Neuronal stem cell (in vitro differentiated cells): ENCODE results near the gene PSD2.

Source experiments
- DNase-seq: peaks from one replicate; pipeline ENCODE4 v3.0.0-alpha.2; 2013; ENCODE audit warnings: low spot score
- H2AFZ ChIP-seq: one replicate; pipeline ENCODE4 v1.6.1; 2013; ENCODE audit warnings: mild to moderate bottlenecking, low read length, inconsistent platforms
- H2AK5ac ChIP-seq: 2 replicates; pipeline ENCODE4 v1.6.1; 2013; ENCODE audit warnings: low read depth, mild to moderate bottlenecking, inconsistent platforms, low read length, moderate library complexity, mixed read lengths
- H2BK120ac ChIP-seq: 2 replicates; pipeline ENCODE4 v1.6.1; 2013; ENCODE audit warnings: low read depth, mild to moderate bottlenecking, inconsistent platforms, low read length, moderate library complexity, mixed read lengths
- H2BK12ac ChIP-seq: one replicate; pipeline ENCODE4 v1.6.1; 2013; ENCODE audit warnings: low read length, inconsistent platforms
- H2BK15ac ChIP-seq: 2 replicates; pipeline ENCODE4 v1.6.1; 2013; ENCODE audit warnings: mild to moderate bottlenecking, low read length, inconsistent platforms, mixed read lengths
- H2BK5ac ChIP-seq: one replicate; pipeline ENCODE4 v1.6.1; 2013; ENCODE audit warnings: inconsistent platforms, mild to moderate bottlenecking, low read length, moderate library complexity
- H3K14ac ChIP-seq: one replicate; pipeline ENCODE4 v1.6.1; 2013; ENCODE audit warnings: low read length, inconsistent platforms
- H3K18ac ChIP-seq: 2 replicates; pipeline ENCODE4 v1.6.1; 2013; ENCODE audit warnings: low read length, inconsistent platforms
- H3K23ac ChIP-seq: 2 replicates; pipeline ENCODE4 v1.6.1; 2013; ENCODE audit warnings: low read depth, mild to moderate bottlenecking, mixed read lengths, low read length, inconsistent platforms; ENCODE audit not compliant: poor library complexity
- H3K27ac ChIP-seq: replicated peaks from 3 replicates; pipeline ENCODE4 v1.5.1; 2013; ENCODE audit warnings: low read length, inconsistent platforms
- H3K27me3 ChIP-seq, 3 experiments: 2 replicates each; pipeline ENCODE4 v1.6.1; 2013; ENCODE audit warnings: low read length in 3 of 3, mild to moderate bottlenecking in 2 of 3, inconsistent platforms in 1 of 3, low read depth in 1 of 3, mixed read lengths in 1 of 3, moderate library complexity in 1 of 3; ENCODE audit not compliant: control insufficient read depth in 3 of 3, insufficient read depth in 3 of 3
- H3K36me3 ChIP-seq, 2 donors: replicated peaks in 1 of 2; 2 replicates each; pipeline ENCODE4 v1.6.1; 2013; ENCODE audit warnings: low read length in 2 of 2; ENCODE audit not compliant: control insufficient read depth in 2 of 2, insufficient read depth in 2 of 2
- H3K4ac ChIP-seq: 2 replicates; pipeline ENCODE4 v1.6.1; 2013; ENCODE audit warnings: inconsistent platforms, mild to moderate bottlenecking, low read length, moderate library complexity
- H3K4me1 ChIP-seq, 2 donors: 1 replicate in 1 of 2; 2 replicates in 1 of 2; pipeline ENCODE4 v1.6.1; 2013; ENCODE audit warnings: low read length in 2 of 2, low read depth in 1 of 2; ENCODE audit not compliant: control insufficient read depth in 2 of 2, insufficient read depth in 1 of 2
- H3K4me2 ChIP-seq: one replicate; pipeline ENCODE4 v1.6.1; 2013; ENCODE audit warnings: mild to moderate bottlenecking, low read length, inconsistent platforms; ENCODE audit not compliant: insufficient read depth, poor library complexity, severe bottlenecking
- H3K4me3 ChIP-seq, 2 donors: 2 replicates each; pipeline ENCODE4 v1.5.1; 2013; ENCODE audit warnings: low read length in 2 of 2, mild to moderate bottlenecking in 2 of 2, inconsistent platforms in 1 of 2, moderate library complexity in 1 of 2
- H3K79me1 ChIP-seq: one replicate; pipeline ENCODE4 v1.6.1; 2013; ENCODE audit warnings: low read depth, mild to moderate bottlenecking, inconsistent platforms, low read length, moderate library complexity
- H3K9ac ChIP-seq: one replicate; pipeline ENCODE4 v1.6.1; 2013; ENCODE audit warnings: mild to moderate bottlenecking, low read depth, low read length, inconsistent platforms; ENCODE audit not compliant: poor library complexity
- H3K9me3 ChIP-seq, 2 donors: replicated peaks in 1 of 2; 2 replicates each; pipeline versions ENCODE3 to v1.6.1; 2013; ENCODE audit warnings: low read length in 2 of 2, mild to moderate bottlenecking in 2 of 2, inconsistent platforms in 1 of 2, low read depth in 1 of 2, mixed read lengths in 1 of 2, moderate library complexity in 1 of 2; ENCODE audit not compliant: control insufficient read depth in 2 of 2, insufficient read depth in 1 of 2
- H4K8ac ChIP-seq: one replicate; pipeline ENCODE4 v1.6.1; 2013; ENCODE audit warnings: low read depth, mild to moderate bottlenecking, inconsistent platforms, low read length, moderate library complexity
- H4K91ac ChIP-seq: one replicate; pipeline ENCODE4 v1.6.1; 2013; ENCODE audit warnings: low read length, low read depth, mild to moderate bottlenecking, inconsistent platforms; ENCODE audit not compliant: poor library complexity
- WGBS, 2 donors: extraction: QIAGEN DNeasy Blood & Tissue Kit; methylation state at CpG; one replicate each; pipeline ENCODE4 v1.1.7; 2013; ENCODE audit warnings: missing lambda C conversion rate in 2 of 2, mixed read lengths in 1 of 2; ENCODE audit not compliant: insufficient read length in 2 of 2, insufficient replicate concordance in 1 of 2; ENCODE audit errors: extremely low coverage in 2 of 2; 5-methylcytosine and 5-hydroxymethylcytosine counted together

The PSD2 gene

DNA sequence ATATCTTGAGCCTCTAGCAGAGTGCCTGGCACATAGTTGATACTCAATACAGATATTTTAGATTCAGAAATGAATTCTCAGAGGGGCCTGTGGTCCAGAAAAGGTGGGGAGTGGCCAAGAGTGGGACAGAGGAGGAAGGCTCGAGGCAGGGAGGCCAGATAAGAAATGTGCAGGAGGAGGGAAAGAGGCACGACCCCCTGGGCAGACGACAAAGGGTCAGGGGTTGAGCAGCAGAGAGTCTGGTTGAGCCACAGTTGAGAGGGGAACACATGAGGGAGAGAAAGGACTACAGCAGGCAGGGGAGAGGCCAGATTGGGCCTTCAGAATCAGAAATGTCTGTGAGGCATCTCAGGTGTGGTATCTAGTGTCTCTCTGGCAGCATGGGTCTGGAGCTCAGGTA, 89.1 kb downstream of the PSD2 start:
- Histone ChIP-seq H4K91ac (no peak overlapping the region), H3K4me3 (no peak overlapping the region), H3K4me2 (no peak overlapping the region), H3K27ac (no peak overlapping the region), H2BK5ac (no peak overlapping the region), H3K79me1 (no peaks in the 10 kb centered on the region), H3K9ac (no peak overlapping the region), H3K18ac (no peak overlapping the region), H2BK120ac (no peak overlapping the region), H2BK12ac (no peak overlapping the region), H3K14ac (no peak overlapping the region), H2AK5ac (no peak overlapping the region), H4K8ac (no peak overlapping the region), H3K9me3 (no peaks in the 10 kb centered on the region), H2AFZ (no peak overlapping the region), H3K27me3 (peaks cover 0 to 63% (median 0%) of the 10 kb centered on the region in 3 experiments), H3K4ac (no peak overlapping the region), H3K23ac (no peak overlapping the region), H3K36me3 (peaks cover 0 to 1% of the 10 kb centered on the region in 2 donors), H3K4me1 (no peaks in the 10 kb centered on the region), H2BK15ac (no peak overlapping the region)
- DNase-seq = no peak
- WGBS, 2 donors = no CpG with 5 or more reads among the region's 3 CpGs

- Histone ChIP-seq H3K27me3 (peaks cover 0 to 60% (median 0%) of the 10 kb centered on the region in 3 experiments), H3K23ac (peak overlapping the region; percentile 52), H2AFZ (no peak overlapping the region), H3K9ac (no peak overlapping the region), H3K4me3 (no peak overlapping the region), H3K79me1 (no peaks in the 10 kb centered on the region), H3K9me3 (no peaks in the 10 kb centered on the region), H2BK15ac (no peak overlapping the region), H3K18ac (no peak overlapping the region), H3K27ac (no peak overlapping the region), H3K4me1 (no peaks in the 10 kb centered on the region), H3K4me2 (no peak overlapping the region), H2BK5ac (no peak overlapping the region), H2BK120ac (no peak overlapping the region), H3K4ac (no peak overlapping the region), H3K14ac (no peak overlapping the region), H4K91ac (no peak overlapping the region), H3K36me3 (peaks cover 0 to 1% of the 10 kb centered on the region in 2 donors), H4K8ac (no peak overlapping the region), H2AK5ac (peak overlapping the region; percentile 35), H2BK12ac (no peak overlapping the region)
- WGBS, 2 donors = no CpG with 5 or more reads among the region's 15 CpGs
- no peak for DNase-seq
Observed at GRCh38 chr5:139885172-139885856, 89.7 kb downstream of the PSD2 start.

DNA sequence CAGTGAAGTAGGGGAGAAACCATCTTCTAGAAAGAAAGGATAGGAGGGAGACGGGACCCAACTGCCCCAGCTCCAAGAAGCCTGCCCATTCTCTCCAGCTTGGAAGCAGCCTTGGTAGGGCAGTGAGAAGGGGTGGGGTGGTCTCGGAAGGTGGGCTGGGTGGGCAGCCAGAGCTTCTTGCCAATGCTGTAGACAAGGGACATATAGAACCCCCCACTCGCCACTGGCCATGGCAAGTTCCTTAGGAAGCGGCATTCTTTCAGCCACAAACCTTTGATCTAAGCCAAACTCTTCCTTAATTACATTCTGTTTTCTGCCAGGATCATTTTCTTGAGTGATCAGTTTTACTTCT, 90.2 kb downstream of the PSD2 start:
- H2BK5ac ChIP-seq = no peak overlapping the region
- no peaks in the 10 kb centered on the region for H3K4me1 ChIP-seq
- WGBS, 2 donors = no CpG with 5 or more reads among the region's 4 CpGs
- no peaks in the 10 kb centered on the region for H3K9me3 ChIP-seq
- H4K8ac ChIP-seq = no peak overlapping the region
- H2BK15ac ChIP-seq = no peak overlapping the region
- H3K4me2 ChIP-seq = no peak overlapping the region
- no peak overlapping the region for H3K18ac ChIP-seq
- no peak overlapping the region for H2BK120ac ChIP-seq
- H2AFZ ChIP-seq = no peak overlapping the region
- H3K36me3 ChIP-seq = peaks cover 0 to 1% of the 10 kb centered on the region in 2 donors
- no peak overlapping the region for H2AK5ac ChIP-seq
- H3K79me1 ChIP-seq = no peaks in the 10 kb centered on the region
- no peak overlapping the region for H4K91ac ChIP-seq
- no peak for DNase-seq
- no peak overlapping the region for H3K14ac ChIP-seq
- no peak overlapping the region for H2BK12ac ChIP-seq
- no peak overlapping the region for H3K4me3 ChIP-seq
- no peak overlapping the region for H3K4ac ChIP-seq
- no peak overlapping the region for H3K27ac ChIP-seq
- peaks cover 0 to 61% (median 0%) of the 10 kb centered on the region in 3 experiments for H3K27me3 ChIP-seq
- H3K9ac ChIP-seq = no peak overlapping the region
- H3K23ac ChIP-seq = no peak overlapping the region

DNA sequence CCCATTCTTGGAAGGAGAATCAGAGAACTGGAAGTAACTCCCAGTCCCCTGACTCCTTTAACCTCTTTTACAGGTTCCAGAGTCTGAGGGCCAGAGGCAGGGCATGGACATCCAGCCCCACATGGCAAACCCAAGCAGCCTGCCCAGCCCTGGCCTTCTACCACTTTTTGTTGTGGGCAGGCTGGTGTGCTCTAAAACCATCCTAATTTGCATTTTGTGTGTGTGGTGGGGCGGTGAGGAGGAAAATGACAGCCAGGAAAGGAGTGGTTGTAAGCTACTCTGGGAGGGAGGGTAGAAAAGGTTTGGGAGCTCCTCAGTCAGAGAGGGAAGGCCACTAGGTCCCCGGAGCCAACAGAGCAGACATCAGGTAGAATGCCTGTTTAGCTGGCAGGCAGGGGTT, 90.6 kb downstream of the PSD2 start:
- no peaks in the 10 kb centered on the region for H3K9me3 ChIP-seq
- DNase-seq = no peak
- no peak overlapping the region for H2BK12ac ChIP-seq
- no peak overlapping the region for H3K23ac ChIP-seq
- H3K4me2 ChIP-seq = no peak overlapping the region
- H3K9ac ChIP-seq = no peak overlapping the region
- H3K14ac ChIP-seq = no peak overlapping the region
- H2AFZ ChIP-seq = no peak overlapping the region
- no CpG with 5 or more reads among the region's 2 CpGs for WGBS, 2 donors
- H4K91ac ChIP-seq = no peak overlapping the region
- H3K27ac ChIP-seq = no peak overlapping the region
- no peak overlapping the region for H2AK5ac ChIP-seq
- H3K27me3 ChIP-seq = peaks cover 0 to 60% (median 0%) of the 10 kb centered on the region in 3 experiments
- H3K79me1 ChIP-seq = no peaks in the 10 kb centered on the region
- no peak overlapping the region for H3K4me3 ChIP-seq
- no peak overlapping the region for H3K18ac ChIP-seq
- no peak overlapping the region for H2BK5ac ChIP-seq
- H3K4me1 ChIP-seq = no peaks in the 10 kb centered on the region
- no peak overlapping the region for H3K4ac ChIP-seq
- H2BK15ac ChIP-seq = no peak overlapping the region
- H3K36me3 ChIP-seq = peaks cover 0 to 1% of the 10 kb centered on the region in 2 donors
- H4K8ac ChIP-seq = no peak overlapping the region
- H2BK120ac ChIP-seq = no peak overlapping the region
